ENCODE data around the gene SPDYE4. TPM values are rescaled to one million over a fixed set of nuclear protein-coding genes. Genes with fewer than 3 reads are reported as not detected.

Gene SPDYE4
- total and polyA plus RNA-seq, 2 donors (not counting 1 experiment from before 2014, with no cell fraction given): not detected

DNA sequence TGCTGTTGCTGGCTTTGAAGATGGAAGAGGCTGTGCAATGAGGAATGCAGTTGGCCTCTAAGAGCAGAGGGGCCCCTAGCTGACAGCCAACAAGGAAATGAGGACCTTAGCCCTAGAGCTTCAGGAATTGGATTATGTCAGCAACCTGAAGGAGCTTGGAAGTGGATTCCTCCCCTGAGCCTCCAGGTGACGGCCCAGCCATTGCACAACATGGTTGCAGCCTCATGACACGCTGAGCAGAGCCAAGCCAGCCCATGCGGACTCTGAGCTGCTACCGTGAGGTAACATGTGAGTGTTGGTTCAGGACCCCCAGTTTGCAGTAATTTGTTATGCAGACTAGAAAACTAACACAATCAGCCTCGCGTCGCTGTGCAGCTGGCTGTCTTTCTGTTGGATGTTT, 33.9 kb downstream of the SPDYE4 start:
- no peaks in the 10 kb centered on the region for H3K79me2 ChIP-seq (ENCODE audit: control insufficient read depth, insufficient read depth, low read length)
- no peaks in the 10 kb centered on the region for H3K9me3 ChIP-seq (ENCODE audit: control insufficient read depth, insufficient read depth, low read depth, low read length)
- no peak overlapping the region for H3K4me3 ChIP-seq (replicated peaks in 1 of 4; ENCODE audit: control extremely low read depth in 1 of 4, insufficient read depth in 1 of 4, low read depth in 3 of 4, low read length in 4 of 4)
- no peak for TF ChIP-seq EZH2 (IDR thresholded peaks at IDR 0.05; ENCODE audit: low read length, missing control alignments)
- TF ChIP-seq, protein P1, sequence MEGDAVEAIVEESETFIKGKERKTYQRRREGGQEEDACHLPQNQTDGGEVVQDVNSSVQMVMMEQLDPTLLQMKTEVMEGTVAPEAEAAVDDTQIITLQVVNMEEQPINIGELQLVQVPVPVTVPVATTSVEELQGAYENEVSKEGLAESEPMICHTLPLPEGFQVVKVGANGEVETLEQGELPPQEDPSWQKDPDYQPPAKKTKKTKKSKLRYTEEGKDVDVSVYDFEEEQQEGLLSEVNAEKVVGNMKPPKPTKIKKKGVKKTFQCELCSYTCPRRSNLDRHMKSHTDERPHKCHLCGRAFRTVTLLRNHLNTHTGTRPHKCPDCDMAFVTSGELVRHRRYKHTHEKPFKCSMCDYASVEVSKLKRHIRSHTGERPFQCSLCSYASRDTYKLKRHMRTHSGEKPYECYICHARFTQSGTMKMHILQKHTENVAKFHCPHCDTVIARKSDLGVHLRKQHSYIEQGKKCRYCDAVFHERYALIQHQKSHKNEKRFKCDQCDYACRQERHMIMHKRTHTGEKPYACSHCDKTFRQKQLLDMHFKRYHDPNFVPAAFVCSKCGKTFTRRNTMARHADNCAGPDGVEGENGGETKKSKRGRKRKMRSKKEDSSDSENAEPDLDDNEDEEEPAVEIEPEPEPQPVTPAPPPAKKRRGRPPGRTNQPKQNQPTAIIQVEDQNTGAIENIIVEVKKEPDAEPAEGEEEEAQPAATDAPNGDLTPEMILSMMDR (conservative IDR thresholded peaks at IDR 0.05 in 1 of 2, IDR thresholded peaks at IDR 0.05 in 1 of 2; ENCODE audit: low read depth in 1 of 2, low read length in 2 of 2): no peak
- no peaks in the 10 kb centered on the region for H3K27me3 ChIP-seq (ENCODE audit: control insufficient read depth, insufficient read depth, low read length)
- no peak overlapping the region for H2AFZ ChIP-seq (ENCODE audit: low read length)
- no peak overlapping the region for H3K9ac ChIP-seq (ENCODE audit: insufficient read depth, low read length)
- H3K4me2 ChIP-seq (ENCODE audit: extremely low read depth, insufficient read depth, low read length): no peak overlapping the region
- H3K27ac ChIP-seq (ENCODE audit: insufficient read depth, low read length): no peak overlapping the region
- DNase-seq (ENCODE audit: low read depth in 2 of 2): no peak
- no peaks in the 10 kb centered on the region for H3K36me3 ChIP-seq (ENCODE audit: control insufficient read depth, insufficient read depth, low read length)
- H3K4me1 ChIP-seq (ENCODE audit: control insufficient read depth, extremely low read depth, insufficient read depth, low read length): no peaks in the 10 kb centered on the region
- H4K20me1 ChIP-seq (ENCODE audit: control insufficient read depth, extremely low read depth, insufficient read depth, low read length): no peaks in the 10 kb centered on the region

DNA sequence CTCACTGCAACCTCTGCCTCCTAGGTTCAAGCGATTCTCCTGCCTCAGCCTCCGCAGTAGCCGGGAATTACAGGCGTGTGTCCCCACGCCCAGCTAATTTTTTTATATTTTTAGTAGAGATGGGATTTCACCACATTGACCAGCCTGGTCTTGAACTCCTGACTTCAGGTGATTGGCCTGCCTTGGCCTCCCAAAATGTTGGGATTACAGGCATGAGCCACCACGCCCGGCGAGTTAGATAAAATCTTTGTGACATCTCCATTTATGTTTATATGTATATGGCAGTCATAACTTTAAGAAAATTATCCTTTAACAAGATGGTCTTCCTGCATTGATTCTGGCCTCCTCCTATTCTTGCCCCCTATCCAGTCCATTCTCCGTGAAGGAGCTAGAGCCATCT, 37.8 kb downstream of the SPDYE4 start:
- no peaks in the 10 kb centered on the region for H3K27me3 ChIP-seq (ENCODE audit: control insufficient read depth, insufficient read depth, low read length)
- H3K9me3 ChIP-seq (ENCODE audit: control insufficient read depth, insufficient read depth, low read depth, low read length): no peaks in the 10 kb centered on the region
- no peaks in the 10 kb centered on the region for H3K4me1 ChIP-seq (ENCODE audit: control insufficient read depth, extremely low read depth, insufficient read depth, low read length)
- H3K79me2 ChIP-seq (ENCODE audit: control insufficient read depth, insufficient read depth, low read length): no peaks in the 10 kb centered on the region
- no peak overlapping the region for H3K4me2 ChIP-seq (ENCODE audit: extremely low read depth, insufficient read depth, low read length)
- H3K9ac ChIP-seq (ENCODE audit: insufficient read depth, low read length): no peak overlapping the region
- no peaks in the 10 kb centered on the region for H3K36me3 ChIP-seq (ENCODE audit: control insufficient read depth, insufficient read depth, low read length)
- H4K20me1 ChIP-seq (ENCODE audit: control insufficient read depth, extremely low read depth, insufficient read depth, low read length): no peaks in the 10 kb centered on the region
- H3K27ac ChIP-seq (ENCODE audit: insufficient read depth, low read length): no peak overlapping the region
- no peak overlapping the region for H2AFZ ChIP-seq (ENCODE audit: low read length)
- TF ChIP-seq, protein P1 (conservative IDR thresholded peaks at IDR 0.05 in 1 of 2, IDR thresholded peaks at IDR 0.05 in 1 of 2; ENCODE audit: low read depth in 1 of 2, low read length in 2 of 2): no peak
- TF ChIP-seq EZH2 (IDR thresholded peaks at IDR 0.05; ENCODE audit: low read length, missing control alignments): no peak
- no peak for DNase-seq (ENCODE audit: low read depth in 2 of 2)
- H3K4me3 ChIP-seq (replicated peaks in 1 of 4; ENCODE audit: control extremely low read depth in 1 of 4, insufficient read depth in 1 of 4, low read depth in 3 of 4, low read length in 4 of 4): no peak overlapping the region

DNA sequence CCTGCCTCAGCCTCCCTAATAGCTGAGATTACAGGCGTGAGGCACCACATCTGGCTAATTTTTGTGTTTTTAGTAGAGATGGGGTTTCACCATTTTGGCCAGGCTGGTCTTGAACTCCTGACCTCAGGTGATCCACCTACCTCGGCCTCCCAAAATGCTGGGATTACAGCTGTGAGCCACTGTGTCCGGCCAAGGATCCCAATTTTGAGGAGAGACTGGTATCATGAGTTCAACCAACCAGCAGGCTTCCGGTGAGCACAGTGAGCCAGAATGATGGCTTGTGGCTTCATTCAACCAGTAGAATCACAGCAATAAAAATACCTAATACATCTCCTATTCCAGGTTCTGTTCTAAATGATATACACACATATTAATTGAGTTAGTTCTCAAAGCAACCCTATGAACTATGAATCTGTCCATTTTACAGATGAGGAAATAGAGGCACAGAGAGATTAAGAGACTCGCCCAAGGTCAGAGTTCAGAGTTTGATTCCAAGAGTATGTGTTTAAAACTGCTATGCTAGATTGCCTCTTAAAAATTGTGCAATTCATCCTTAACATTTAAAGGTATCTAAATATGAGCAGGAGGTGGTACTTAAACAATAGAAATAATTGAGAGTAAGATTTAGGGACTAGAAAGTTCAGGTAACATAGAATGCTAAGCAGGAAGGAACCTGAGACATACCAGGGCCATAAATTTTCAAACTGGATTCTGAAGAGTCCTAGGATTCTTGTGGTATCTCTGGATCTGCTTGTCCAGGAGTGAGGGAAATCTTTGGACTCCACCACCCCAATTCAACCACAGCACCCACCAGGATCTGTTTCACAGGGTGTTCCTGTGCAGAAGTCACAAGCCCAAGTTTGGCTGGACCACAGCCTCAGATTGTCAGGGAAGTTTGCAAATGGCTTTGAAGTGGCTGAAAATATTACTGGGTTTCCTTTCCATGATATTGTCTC, 38.8 kb downstream of the SPDYE4 start:
- peak in 1 of 2 donors; percentile 21 for DNase-seq (ENCODE audit: low read depth in 2 of 2)
- no peak for TF ChIP-seq EZH2 (IDR thresholded peaks at IDR 0.05; ENCODE audit: low read length, missing control alignments)
- TF ChIP-seq, protein P1 (conservative IDR thresholded peaks at IDR 0.05 in 1 of 2, IDR thresholded peaks at IDR 0.05 in 1 of 2; ENCODE audit: low read depth in 1 of 2, low read length in 2 of 2): no peak
- H3K79me2 ChIP-seq (ENCODE audit: control insufficient read depth, insufficient read depth, low read length): no peaks in the 10 kb centered on the region
- H2AFZ ChIP-seq (ENCODE audit: low read length): no peak overlapping the region
- H3K27me3 ChIP-seq (ENCODE audit: control insufficient read depth, insufficient read depth, low read length): no peaks in the 10 kb centered on the region
- H3K36me3 ChIP-seq (ENCODE audit: control insufficient read depth, insufficient read depth, low read length): no peaks in the 10 kb centered on the region
- H4K20me1 ChIP-seq (ENCODE audit: control insufficient read depth, extremely low read depth, insufficient read depth, low read length): no peaks in the 10 kb centered on the region
- no peak overlapping the region for H3K9ac ChIP-seq (ENCODE audit: insufficient read depth, low read length)
- H3K4me1 ChIP-seq (ENCODE audit: control insufficient read depth, extremely low read depth, insufficient read depth, low read length): no peaks in the 10 kb centered on the region
- H3K4me2 ChIP-seq (ENCODE audit: extremely low read depth, insufficient read depth, low read length): no peak overlapping the region
- no peak overlapping the region for H3K4me3 ChIP-seq (replicated peaks in 1 of 4; ENCODE audit: control extremely low read depth in 1 of 4, insufficient read depth in 1 of 4, low read depth in 3 of 4, low read length in 4 of 4)
- H3K9me3 ChIP-seq (ENCODE audit: control insufficient read depth, insufficient read depth, low read depth, low read length): no peaks in the 10 kb centered on the region
- H3K27ac ChIP-seq (ENCODE audit: insufficient read depth, low read length): no peak overlapping the region
